ENCODE results near the gene TMEM212. TPM values are rescaled to one million over a fixed set of nuclear protein-coding genes. Genes with fewer than 3 reads are reported as not detected.

The TMEM212 gene
- total RNA-seq, 2 donors from 2014 or later = not detected

DNA sequence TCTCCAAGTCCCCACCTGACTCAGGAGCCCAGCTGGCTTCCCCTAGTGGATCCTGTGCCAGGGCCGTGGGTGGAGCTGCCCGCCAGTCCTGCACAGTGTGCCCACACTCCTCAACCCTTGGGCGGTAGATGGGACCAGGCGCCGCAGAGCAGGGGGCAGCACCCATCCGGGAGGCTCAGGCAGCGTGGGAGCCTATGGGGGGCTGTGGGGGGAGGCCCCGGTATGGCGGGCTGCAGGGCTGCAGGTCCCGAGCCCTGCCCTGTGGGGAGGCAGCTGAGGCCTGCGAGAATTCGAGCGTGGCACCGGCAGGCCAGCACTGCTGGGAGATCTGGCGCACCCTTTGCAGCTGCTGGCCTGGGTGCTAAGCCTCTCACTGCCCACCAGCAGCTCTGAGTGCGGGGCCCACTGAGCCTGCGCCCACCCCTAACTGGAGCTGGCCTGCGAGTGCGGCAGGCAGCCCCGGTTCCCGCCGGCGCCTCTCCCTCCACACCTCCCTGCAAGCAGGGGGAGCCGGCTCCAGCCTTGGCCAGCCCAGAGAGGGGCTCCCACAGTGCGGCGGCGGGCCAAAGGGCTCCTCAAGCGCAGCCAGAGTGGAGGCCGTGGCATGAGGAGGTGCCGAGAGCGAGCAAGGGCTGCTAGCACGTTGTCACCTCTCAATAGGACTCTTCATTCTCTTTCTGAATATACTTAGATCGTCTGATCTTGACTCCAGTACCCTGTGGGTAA lies 64.0 kb downstream of the TMEM212 start:
- DNase-seq (no peak), ATAC-seq (no peak)
- intact Hi-C loops (cut with DNase I) = no loop called here

DNA sequence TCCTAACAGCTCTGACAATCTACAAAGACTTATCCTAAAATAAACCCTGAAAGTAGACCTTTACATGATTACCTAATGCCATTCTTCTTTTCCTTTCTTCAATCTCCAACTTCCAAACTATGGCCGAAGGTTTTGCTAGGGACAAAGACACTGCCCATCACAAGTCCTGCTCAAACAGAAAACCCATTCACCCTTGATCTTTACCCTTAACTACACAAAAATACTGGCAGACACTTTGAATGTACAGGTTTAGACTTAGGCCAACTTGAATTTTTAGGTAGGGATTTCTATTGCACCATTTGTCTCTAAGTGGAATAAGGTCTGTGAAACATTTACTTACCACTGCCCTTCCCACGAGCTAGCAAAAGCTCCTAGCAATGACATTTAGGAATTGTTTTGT lies 64.6 kb downstream of the TMEM212 start:
- no peak for DNase-seq
- intact Hi-C loops (cut with DNase I) = no loop called here
- ATAC-seq = no peak

DNA sequence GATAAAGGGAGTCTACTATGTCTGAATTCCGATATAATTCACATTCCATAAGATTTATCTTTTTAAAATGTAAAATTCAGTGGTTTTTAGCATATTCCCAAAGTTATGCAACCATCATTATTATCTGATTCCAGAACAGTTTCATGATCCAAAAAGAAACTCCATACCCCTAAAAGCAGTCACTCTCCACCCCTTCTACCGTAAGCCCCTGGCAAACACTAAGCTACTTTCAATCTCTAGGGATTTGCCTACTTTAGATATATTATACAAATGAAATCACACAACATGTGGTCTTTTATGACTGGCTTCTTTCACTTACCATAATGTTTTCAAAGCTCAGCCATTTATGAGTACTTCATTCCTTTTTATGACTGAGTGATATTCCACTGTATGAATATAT lies 65.6 kb downstream of the TMEM212 start:
- DNase-seq = no peak
- ATAC-seq = no peak
- intact Hi-C loops (cut with DNase I) = no loop called here

Other genes with a start within 250 kb of the TMEM212 start
- 10 to 100 TPM; 57.1 to 67.8 TPM for gene PLD1, start 32.9 kb upstream of the TMEM212 start, total RNA-seq
- 10 to 100 TPM; 82.4 to 98.3 TPM for gene FNDC3B, start 196.2 kb downstream of the TMEM212 start, total RNA-seq

Measured in left cardiac atrium (tissue), 4 donors.